ENCODE results near the gene SGCG. TPM values are rescaled to one million over a fixed set of nuclear protein-coding genes. Genes with fewer than 3 reads are reported as not detected.
"Not testable (repeated sequence)": the region's sequence is repeated elsewhere in the genome, so short reads cannot be mapped to it uniquely, and the experiment has no call there.

SGCG gene
- total and polyA plus RNA-seq, 10 of the 15 experiments (the other 5 are each of a cell fraction or from before 2014, with no cell fraction given): not detected

DNA sequence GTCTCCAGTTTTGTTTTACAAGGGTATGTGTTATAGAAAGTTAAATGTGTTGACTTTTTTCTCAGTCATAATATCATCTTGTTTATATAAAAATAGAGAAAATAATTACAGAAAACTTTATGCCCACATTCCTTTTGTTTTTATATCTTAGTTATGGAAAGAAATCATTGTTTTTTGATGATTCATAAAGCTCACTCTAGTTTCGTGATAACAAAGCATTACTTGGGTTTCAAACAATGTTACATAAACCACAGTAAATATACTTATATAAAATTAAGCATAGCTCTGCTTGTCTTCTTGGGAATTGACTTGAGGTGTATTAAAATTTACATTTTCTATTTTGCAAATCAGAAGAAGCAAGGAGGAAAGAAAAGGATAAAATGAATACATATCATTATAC lies 111.8 kb downstream of the SGCG start (continued):
- TF ChIP-seq CREM (IDR thresholded peaks at IDR 0.05; ENCODE audit: low read depth) (no peak), POLR2AphosphoS5 (IDR thresholded peaks at IDR 0.05; ENCODE audit: low read length) (no peak), IRF4 (IDR thresholded peaks at IDR 0.05; ENCODE audit: low read depth, low read length) (no peak)
- TF ChIP-seq, protein P1, sequence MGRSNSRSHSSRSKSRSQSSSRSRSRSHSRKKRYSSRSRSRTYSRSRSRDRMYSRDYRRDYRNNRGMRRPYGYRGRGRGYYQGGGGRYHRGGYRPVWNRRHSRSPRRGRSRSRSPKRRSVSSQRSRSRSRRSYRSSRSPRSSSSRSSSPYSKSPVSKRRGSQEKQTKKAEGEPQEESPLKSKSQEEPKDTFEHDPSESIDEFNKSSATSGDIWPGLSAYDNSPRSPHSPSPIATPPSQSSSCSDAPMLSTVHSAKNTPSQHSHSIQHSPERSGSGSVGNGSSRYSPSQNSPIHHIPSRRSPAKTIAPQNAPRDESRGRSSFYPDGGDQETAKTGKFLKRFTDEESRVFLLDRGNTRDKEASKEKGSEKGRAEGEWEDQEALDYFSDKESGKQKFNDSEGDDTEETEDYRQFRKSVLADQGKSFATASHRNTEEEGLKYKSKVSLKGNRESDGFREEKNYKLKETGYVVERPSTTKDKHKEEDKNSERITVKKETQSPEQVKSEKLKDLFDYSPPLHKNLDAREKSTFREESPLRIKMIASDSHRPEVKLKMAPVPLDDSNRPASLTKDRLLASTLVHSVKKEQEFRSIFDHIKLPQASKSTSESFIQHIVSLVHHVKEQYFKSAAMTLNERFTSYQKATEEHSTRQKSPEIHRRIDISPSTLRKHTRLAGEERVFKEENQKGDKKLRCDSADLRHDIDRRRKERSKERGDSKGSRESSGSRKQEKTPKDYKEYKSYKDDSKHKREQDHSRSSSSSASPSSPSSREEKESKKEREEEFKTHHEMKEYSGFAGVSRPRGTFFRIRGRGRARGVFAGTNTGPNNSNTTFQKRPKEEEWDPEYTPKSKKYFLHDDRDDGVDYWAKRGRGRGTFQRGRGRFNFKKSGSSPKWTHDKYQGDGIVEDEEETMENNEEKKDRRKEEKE (IDR thresholded peaks at IDR 0.05): no peak
- TF ChIP-seq, protein P2, sequence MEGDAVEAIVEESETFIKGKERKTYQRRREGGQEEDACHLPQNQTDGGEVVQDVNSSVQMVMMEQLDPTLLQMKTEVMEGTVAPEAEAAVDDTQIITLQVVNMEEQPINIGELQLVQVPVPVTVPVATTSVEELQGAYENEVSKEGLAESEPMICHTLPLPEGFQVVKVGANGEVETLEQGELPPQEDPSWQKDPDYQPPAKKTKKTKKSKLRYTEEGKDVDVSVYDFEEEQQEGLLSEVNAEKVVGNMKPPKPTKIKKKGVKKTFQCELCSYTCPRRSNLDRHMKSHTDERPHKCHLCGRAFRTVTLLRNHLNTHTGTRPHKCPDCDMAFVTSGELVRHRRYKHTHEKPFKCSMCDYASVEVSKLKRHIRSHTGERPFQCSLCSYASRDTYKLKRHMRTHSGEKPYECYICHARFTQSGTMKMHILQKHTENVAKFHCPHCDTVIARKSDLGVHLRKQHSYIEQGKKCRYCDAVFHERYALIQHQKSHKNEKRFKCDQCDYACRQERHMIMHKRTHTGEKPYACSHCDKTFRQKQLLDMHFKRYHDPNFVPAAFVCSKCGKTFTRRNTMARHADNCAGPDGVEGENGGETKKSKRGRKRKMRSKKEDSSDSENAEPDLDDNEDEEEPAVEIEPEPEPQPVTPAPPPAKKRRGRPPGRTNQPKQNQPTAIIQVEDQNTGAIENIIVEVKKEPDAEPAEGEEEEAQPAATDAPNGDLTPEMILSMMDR (IDR thresholded peaks at IDR 0.05 in 2 of 3, conservative IDR thresholded peaks at IDR 0.05 in 1 of 3; ENCODE audit: control insufficient read depth in 2 of 3, extremely low read depth in 1 of 3, insufficient read depth in 1 of 3, low read depth in 3 of 3, low read length in 3 of 3): no peak

DNA sequence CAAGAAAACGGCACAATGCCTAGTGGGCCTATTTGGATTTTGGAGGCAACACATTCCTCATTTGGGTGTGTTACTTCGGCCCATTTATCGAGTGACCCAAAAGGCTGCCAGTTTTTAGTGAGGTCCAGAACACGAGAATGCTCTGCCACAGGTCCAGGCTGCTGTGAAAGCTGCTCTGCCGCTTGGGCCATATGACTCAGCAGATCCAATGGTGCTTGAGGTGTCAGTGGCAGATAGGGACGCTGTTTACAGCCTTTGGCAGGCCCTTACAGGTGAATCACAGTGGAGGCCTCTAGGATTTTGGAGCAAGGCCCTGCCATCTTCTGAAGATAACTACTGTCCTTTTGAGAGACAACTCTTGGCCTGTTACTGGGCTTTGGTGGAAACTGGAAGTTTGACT lies 134.1 kb downstream of the SGCG start:
- RAD21 ChIA-PET (ENCODE audit: unreplicated experiment); H3K27ac ChIP-seq (ENCODE audit: control insufficient read depth, insufficient read depth); H3K4me3 ChIP-seq; H3K36me3 ChIP-seq (ENCODE audit: control insufficient read depth in 2 of 2, insufficient read depth in 2 of 2, low read length in 1 of 2); FAIRE-seq; H3K79me2 ChIP-seq (ENCODE audit: control insufficient read depth, insufficient read depth, low read length); H3K9ac ChIP-seq (ENCODE audit: control insufficient read depth, insufficient read depth, low read length); in situ Hi-C loops (cut with MboI); H3K27me3 ChIP-seq (replicated peaks in 1 of 2; ENCODE audit: control insufficient read depth in 2 of 2, insufficient read depth in 2 of 2, low read length in 1 of 2); intact Hi-C loops (cut with micrococcal nuclease; ENCODE audit: unreplicated experiment); H3K4me1 ChIP-seq (ENCODE audit: control insufficient read depth, insufficient read depth, low read length); H3K9me3 ChIP-seq (replicated peaks; ENCODE audit: control insufficient read depth, insufficient read depth, low read length); BruUV-seq (replicated peaks); H3K4me2 ChIP-seq (ENCODE audit: control insufficient read depth, insufficient read depth); DNase-seq (ENCODE audit: low read depth, low spot score); SMC1A ChIA-PET (ENCODE audit: uncharacterized antibody, unreplicated experiment); H4K20me1 ChIP-seq (ENCODE audit: control insufficient read depth, insufficient read depth); CTCF ChIA-PET; ATAC-seq; POLR2A ChIA-PET; H2AFZ ChIP-seq (ENCODE audit: control insufficient read depth, low read depth, low read length): not testable (repeated sequence)
- 44% methylated on average over 6 of the region's 6 CpGs for WGBS (ENCODE audit: insufficient coverage, insufficient replicate concordance, low lambda C conversion rate, missing lambda C conversion rate)

All from GM12878 (cell line).